ENCODE measurements around the gene GBX1. TPM values are rescaled to one million over a fixed set of nuclear protein-coding genes. Genes with fewer than 3 reads are reported as not detected.

GBX1 gene
- total and polyA plus RNA-seq, 11 donors: 0.27 to 0.52 (median 0.34) TPM; not detected in 5

GRCh38 chr7:151176401-151176800 is 8.9 kb upstream of the GBX1 start:
- intact Hi-C loops (cut with DNase I): loop anchor here in 3 of 10 donors (10.0 kb wide), 2 partner anchors 128 to 282 kb away; no protein-coding TSS in a partner anchor
- WGBS, 4 donors: 88 to 95% (median 90%) methylated on average over 6 to 9 of the region's 9 CpGs
- H3K36me3 ChIP-seq: peaks cover 0 to 7% (median 0%) of the 10 kb centered on the region in 9 donors
- H3K4me1 ChIP-seq: peaks cover 0 to 7% (median 0%) of the 10 kb centered on the region in 12 donors
- no peak for ATAC-seq
- H3K27me3 ChIP-seq: peaks cover 0 to 30% (median 0%) of the 10 kb centered on the region in 9 donors
- no peak for DNase-seq
- H3K4me3 ChIP-seq: no peak overlapping the region
- H3K27ac ChIP-seq: no peak overlapping the region
- no peak for TF ChIP-seq POLR2A (IDR thresholded peaks at IDR 0.05)
- TF ChIP-seq CTCF (IDR thresholded peaks at IDR 0.05): no peak
- no peaks in the 10 kb centered on the region for H3K9me3 ChIP-seq

- Histone ChIP-seq H3K27me3 (peaks cover 0 to 30% (median 0%) of the 10 kb centered on the region in 9 donors), H3K9me3 (no peaks in the 10 kb centered on the region), H3K36me3 (peaks cover 0 to 4% (median 0%) of the 10 kb centered on the region in 9 donors), H3K4me3 (no peak overlapping the region), H3K4me1 (peaks cover 0 to 7% (median 0%) of the 10 kb centered on the region in 12 donors), H3K27ac (no peak overlapping the region)
- WGBS, 4 donors: 84 to 87% (median 85%) methylated on average over 19 to 23 of the region's 23 CpGs
- peak in 1 of 5 donors; percentile 50 for DNase-seq
- no peak for TF ChIP-seq CTCF (IDR thresholded peaks at IDR 0.05)
- no peak for TF ChIP-seq POLR2A (IDR thresholded peaks at IDR 0.05)
- intact Hi-C loops (cut with DNase I): loop anchor here in 3 of 10 donors (10.0 kb wide), 2 partner anchors 129 to 281 kb away; no protein-coding TSS in a partner anchor
- ATAC-seq: no peak
These were observed 8.4 kb upstream of the GBX1 start for GRCh38 chr7:151175793-151176311.

GRCh38 chr7:151175047-151175792 is 7.7 kb upstream of the GBX1 start:
- H3K27ac ChIP-seq: no peak overlapping the region
- intact Hi-C loops (cut with DNase I): loop anchor here in 3 of 10 donors (10.0 kb wide), 2 partner anchors 130 to 280 kb away; no protein-coding TSS in a partner anchor
- no peak for DNase-seq

More at GRCh38 chr7:151175047-151175792, 7.7 kb upstream of the GBX1 start:
- no peak for ATAC-seq
- H3K4me1 ChIP-seq: peaks cover 0 to 11% (median 0%) of the 10 kb centered on the region in 12 donors
- TF ChIP-seq CTCF (IDR thresholded peaks at IDR 0.05) (no peak), POLR2A (IDR thresholded peaks at IDR 0.05) (no peak)
- H3K4me3 ChIP-seq: no peak overlapping the region
- H3K27me3 ChIP-seq: peaks cover 0 to 31% (median 0%) of the 10 kb centered on the region in 9 donors
- no peaks in the 10 kb centered on the region for H3K9me3 ChIP-seq
- WGBS, 4 donors: 68 to 75% (median 75%) methylated on average over 13 to 16 of the region's 16 CpGs
- peaks cover 0 to 2% (median 0%) of the 10 kb centered on the region in 9 donors for H3K36me3 ChIP-seq

All from heart left ventricle (tissue), 16 donors.